ENCODE data around the gene GIPR. TPM values are rescaled to one million over a fixed set of nuclear protein-coding genes. Genes with fewer than 3 reads are reported as not detected.
A peak's percentile ranks its signal among the peaks of the same experiment; 100 is the strongest.

Gene GIPR
- total and polyA plus RNA-seq, 2 of the 13 experiments (the other 11 are each of a cell fraction or from before 2014, with no cell fraction given) = 0.15 to 1.2 TPM

DNA sequence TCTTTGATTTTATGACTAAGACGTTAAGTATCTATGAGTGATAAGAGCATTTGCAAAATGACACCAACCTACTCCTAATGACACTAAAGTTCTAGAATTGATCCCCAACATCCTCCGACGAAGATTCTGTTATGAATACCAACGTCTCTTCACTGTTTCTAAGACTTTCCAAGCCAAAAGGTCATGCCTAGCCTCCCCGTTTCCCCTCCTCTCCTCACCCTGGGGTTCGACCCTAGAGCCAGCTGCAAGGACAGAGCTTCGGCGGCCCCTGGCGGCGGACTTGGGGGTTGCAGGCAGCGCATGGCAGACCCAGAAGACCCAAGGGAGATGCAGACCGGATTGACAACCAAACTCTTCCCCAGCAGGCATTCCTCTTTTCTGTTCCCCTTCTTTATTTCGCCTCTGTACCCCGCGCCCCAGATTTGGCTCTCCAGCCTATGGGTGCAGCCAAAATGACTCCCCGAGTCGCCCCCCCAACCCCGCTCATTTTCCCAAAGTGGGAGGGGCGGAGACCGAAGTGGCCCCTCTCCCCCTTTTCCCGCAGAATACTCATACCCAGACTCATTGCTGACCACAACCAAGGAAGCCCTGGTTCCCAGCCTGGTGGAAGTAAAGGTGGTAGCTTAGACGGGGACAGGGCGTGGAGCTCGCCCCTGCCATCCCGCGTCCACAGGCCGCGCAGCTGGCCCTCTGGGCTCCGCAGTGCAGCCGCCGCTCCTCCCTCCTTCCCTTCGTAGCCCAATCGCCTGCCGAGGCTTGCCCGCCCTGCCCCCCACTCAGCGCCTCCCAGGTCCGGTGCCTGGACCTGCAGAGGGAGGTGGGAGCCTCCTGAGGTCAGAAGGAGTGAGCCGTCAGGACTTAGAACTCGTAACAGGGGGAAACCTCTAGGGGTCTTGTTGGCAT is 24.7 kb upstream of the GIPR start (continued):
- TF ChIP-seq ZZZ3 (CRISPR knock-in tag; IDR thresholded peaks at IDR 0.05; ENCODE audit: borderline replicate concordance) (peak; percentile 39; the same call in 1 of the 2 replicates), FOXP1 (IDR thresholded peaks at IDR 0.05) (no peak), FOXP1 (CRISPR knock-in tag; IDR thresholded peaks at IDR 0.05) (no peak), SMC3 (IDR thresholded peaks at IDR 0.05; ENCODE audit: low read length) (peak; percentile 56; the same call in 1 of the 2 replicates), ZNF670 (CRISPR knock-in tag; IDR thresholded peaks at IDR 0.05; ENCODE audit: borderline replicate concordance) (no peak), ZFP82 (CRISPR knock-in tag; IDR thresholded peaks at IDR 0.05; ENCODE audit: borderline replicate concordance) (no peak), BHLHE40 (IDR thresholded peaks at IDR 0.05; ENCODE audit: low read length) (0 out of 2 replicates have a peak, but pooled peaks have one; percentile 31), AHR (CRISPR knock-in tag; IDR thresholded peaks at IDR 0.05) (peak; percentile 12; the same call in 1 of the 2 replicates), ZSCAN31 (CRISPR knock-in tag; IDR thresholded peaks at IDR 0.05; ENCODE audit: low read depth) (peak; percentile 50; the same call in 1 of the 2 replicates), TAF1 (CRISPR knock-in tag; IDR thresholded peaks at IDR 0.05) (no peak), HDAC2 (CRISPR knock-in tag; IDR thresholded peaks at IDR 0.05) (peak; percentile 20; the same call in 1 of the 2 replicates), POGZ (CRISPR knock-in tag; IDR thresholded peaks at IDR 0.05) (0 out of 2 replicates have a peak, but pooled peaks have one; percentile 8), HNRNPLL (IDR thresholded peaks at IDR 0.05; ENCODE audit: low read depth, low read length, poor library complexity, severe bottlenecking) (peak; percentile 49), KDM2A (CRISPR knock-in tag; IDR thresholded peaks at IDR 0.05; ENCODE audit: borderline replicate concordance, low read depth) (peak; percentile 75; the same call in 1 of the 2 replicates), PITX1 (CRISPR knock-in tag; IDR thresholded peaks at IDR 0.05) (peak; percentile 20; the same call in 1 of the 2 replicates)
- TF ChIP-seq, protein P1, sequence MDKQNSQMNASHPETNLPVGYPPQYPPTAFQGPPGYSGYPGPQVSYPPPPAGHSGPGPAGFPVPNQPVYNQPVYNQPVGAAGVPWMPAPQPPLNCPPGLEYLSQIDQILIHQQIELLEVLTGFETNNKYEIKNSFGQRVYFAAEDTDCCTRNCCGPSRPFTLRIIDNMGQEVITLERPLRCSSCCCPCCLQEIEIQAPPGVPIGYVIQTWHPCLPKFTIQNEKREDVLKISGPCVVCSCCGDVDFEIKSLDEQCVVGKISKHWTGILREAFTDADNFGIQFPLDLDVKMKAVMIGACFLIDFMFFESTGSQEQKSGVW (CRISPR knock-in tag; IDR thresholded peaks at IDR 0.05; ENCODE audit: borderline replicate concordance) = no peak
- TF ChIP-seq, protein P2, sequence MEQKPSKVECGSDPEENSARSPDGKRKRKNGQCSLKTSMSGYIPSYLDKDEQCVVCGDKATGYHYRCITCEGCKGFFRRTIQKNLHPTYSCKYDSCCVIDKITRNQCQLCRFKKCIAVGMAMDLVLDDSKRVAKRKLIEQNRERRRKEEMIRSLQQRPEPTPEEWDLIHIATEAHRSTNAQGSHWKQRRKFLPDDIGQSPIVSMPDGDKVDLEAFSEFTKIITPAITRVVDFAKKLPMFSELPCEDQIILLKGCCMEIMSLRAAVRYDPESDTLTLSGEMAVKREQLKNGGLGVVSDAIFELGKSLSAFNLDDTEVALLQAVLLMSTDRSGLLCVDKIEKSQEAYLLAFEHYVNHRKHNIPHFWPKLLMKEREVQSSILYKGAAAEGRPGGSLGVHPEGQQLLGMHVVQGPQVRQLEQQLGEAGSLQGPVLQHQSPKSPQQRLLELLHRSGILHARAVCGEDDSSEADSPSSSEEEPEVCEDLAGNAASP (CRISPR knock-in tag; IDR thresholded peaks at IDR 0.05; ENCODE audit: borderline replicate concordance) = 0 out of 2 replicates have a peak, but pooled peaks have one; percentile 27
